ENCODE results near the gene GJB2. TPM values are rescaled to one million over a fixed set of nuclear protein-coding genes. Genes with fewer than 3 reads are reported as not detected.

The GJB2 gene
- total and polyA plus RNA-seq, 9 donors: 0.13 to 2.5 (median 0.52) TPM; not detected in 3

DNA sequence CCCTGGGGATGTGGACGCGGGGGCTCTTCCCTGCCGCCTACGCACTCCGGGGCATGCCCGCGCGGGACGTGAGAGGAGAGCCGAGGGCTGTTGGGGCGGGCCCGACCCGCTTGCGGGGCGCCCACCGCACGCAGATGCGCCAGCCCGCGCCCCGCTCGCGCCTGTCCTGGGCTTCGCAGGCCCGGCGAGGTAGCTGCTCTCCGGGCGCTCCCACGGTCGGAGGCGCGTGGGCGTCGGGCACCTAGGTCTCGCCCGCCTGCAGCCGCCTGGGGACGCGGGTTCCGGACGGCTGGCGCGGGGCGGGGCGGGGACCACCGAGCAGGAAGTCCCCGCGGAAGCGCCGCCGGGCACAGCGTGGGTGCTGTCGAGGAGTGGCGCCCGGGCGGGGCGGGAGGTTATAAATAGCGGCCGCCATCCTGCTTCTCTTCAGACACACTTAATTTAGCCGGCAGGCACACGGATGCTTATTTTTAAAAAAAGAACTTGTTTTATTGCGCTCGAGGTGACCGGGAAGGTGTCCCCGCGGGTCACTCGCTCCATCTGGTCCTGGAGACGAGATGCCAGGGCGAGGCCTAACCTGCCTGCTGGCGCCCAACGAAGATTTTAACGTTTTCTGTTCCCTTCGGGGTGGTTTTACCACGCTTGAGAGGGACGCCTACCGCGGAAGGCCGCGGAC, 31.3 kb downstream of the GJB2 start:
- H3K27ac ChIP-seq: no peak overlapping the region
- H3K9me3 ChIP-seq: no peaks in the 10 kb centered on the region
- no peak for TF ChIP-seq POLR2A (IDR thresholded peaks at IDR 0.05)
- no peak for TF ChIP-seq EP300 (IDR thresholded peaks at IDR 0.05)
- TF ChIP-seq, protein P1, sequence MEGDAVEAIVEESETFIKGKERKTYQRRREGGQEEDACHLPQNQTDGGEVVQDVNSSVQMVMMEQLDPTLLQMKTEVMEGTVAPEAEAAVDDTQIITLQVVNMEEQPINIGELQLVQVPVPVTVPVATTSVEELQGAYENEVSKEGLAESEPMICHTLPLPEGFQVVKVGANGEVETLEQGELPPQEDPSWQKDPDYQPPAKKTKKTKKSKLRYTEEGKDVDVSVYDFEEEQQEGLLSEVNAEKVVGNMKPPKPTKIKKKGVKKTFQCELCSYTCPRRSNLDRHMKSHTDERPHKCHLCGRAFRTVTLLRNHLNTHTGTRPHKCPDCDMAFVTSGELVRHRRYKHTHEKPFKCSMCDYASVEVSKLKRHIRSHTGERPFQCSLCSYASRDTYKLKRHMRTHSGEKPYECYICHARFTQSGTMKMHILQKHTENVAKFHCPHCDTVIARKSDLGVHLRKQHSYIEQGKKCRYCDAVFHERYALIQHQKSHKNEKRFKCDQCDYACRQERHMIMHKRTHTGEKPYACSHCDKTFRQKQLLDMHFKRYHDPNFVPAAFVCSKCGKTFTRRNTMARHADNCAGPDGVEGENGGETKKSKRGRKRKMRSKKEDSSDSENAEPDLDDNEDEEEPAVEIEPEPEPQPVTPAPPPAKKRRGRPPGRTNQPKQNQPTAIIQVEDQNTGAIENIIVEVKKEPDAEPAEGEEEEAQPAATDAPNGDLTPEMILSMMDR (IDR thresholded peaks at IDR 0.05): no peak
- intact Hi-C loops (cut with DNase I): no loop called here
- 5 to 6% (median 5%) methylated on average over 63 to 79 of the region's 79 CpGs for WGBS, 3 donors
- no peaks in the 10 kb centered on the region for H3K36me3 ChIP-seq
- H3K4me1 ChIP-seq (ENCODE audit: insufficient read depth): peaks cover 3% of the 10 kb centered on the region
- H3K27me3 ChIP-seq: no peaks in the 10 kb centered on the region
- DNase-seq: no peak
- peak overlapping the region; percentile 25 for H3K4me3 ChIP-seq

DNA sequence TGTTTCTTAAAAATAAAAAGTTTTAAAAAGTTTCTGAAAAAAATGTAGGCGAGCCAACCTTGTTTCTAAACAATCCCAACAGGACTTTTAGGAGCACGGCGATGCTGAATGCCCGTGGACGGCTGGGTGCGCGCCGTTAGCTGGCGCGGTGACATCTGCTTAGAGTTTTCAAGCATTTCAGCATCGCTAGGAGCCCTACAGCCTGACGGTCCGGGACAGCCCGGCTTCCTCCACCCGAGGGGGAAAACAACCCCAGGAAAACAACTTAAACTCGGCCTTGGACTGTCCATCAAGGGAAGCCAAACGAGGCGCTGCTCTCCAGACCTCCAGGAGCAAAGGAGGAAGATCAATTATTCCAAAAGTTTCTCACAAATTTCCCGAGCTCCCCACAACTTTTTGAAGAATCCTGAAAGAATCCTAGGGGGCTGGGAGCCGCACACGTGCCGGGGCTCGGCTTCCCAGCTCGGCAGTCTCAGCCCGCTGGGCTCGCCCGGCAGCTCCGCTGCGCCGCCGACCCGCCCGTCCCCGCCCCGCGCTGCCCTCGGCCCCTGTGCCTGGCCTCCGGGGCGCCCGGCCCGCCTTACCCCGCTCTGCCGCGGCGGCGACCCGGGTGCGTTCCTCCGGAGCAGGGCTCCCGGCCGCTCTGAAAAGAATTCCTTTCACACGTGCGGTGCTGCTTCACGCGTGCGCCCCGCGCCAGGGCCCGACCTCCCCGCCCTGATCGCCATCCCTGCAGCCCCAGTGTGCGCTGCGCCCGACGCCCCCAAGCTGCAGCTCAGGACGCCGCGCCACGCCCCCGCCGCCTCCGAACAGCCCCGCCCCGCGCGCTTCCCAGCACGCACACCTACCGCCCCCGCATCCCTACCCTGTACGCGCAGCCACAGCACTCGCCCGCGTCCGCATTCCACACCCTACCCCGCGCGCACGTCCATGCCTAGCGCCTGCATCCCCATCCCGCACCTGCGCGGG, 32.1 kb downstream of the GJB2 start, which contains the start of gene GJA3:
GJA3 (minus strand) TSS at position 747 of the 969 bp plus-strand sequence. CDS start 17,764 bp downstream, outside the sequence.
- Histone ChIP-seq H3K4me1 (ENCODE audit: insufficient read depth) (peaks cover 3% of the 10 kb centered on the region), H3K4me3 (peak within 1 kb of the TSS; percentile 25), H3K27ac (no peak within 1 kb of the TSS), H3K36me3 (no peaks in the 10 kb centered on the region), H3K9me3 (no peaks in the 10 kb centered on the region), H3K27me3 (no peaks in the 10 kb centered on the region)
- WGBS, 3 donors: 1 to 2% (median 1%) methylated on average over 50 to 93 of the region's 93 CpGs
- TF ChIP-seq EP300 (IDR thresholded peaks at IDR 0.05) (no peak), POLR2A (IDR thresholded peaks at IDR 0.05) (no peak)
- TF ChIP-seq, protein P1 (IDR thresholded peaks at IDR 0.05): no peak
- DNase-seq: peak in 1 of 5 donors; percentile 43
- intact Hi-C loops (cut with DNase I): no loop called here

DNA sequence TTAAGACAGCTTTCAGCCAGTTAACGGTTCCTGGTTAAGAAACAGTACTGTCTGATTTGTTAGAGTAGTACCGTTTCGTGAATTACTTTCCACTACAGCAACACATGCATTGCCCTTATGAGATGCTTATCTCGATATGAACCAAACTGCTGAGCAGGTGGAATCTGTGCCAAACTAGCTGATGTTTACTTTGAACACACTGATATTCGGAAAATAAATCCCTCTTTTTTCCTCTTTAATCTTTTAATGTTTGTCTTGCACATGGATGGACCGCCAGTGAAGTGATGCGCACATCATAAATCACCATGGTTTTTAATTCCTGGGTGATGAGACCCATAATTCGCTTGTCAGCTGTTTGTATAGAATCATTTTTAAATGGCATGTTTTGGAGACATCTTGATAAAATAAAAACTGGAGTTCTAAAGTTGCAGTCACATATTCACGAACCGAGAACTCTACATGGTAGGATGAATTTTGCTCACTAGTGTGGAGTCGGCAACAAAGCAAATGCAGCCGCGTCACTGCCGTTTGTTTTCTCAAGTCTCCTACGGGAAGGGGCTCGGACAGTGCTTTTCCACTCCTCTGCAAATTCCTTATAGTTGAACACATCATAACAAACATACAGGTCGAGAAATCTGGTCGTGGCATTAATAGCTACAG, 33.0 kb downstream of the GJB2 start:
- Histone ChIP-seq H3K9me3 (no peaks in the 10 kb centered on the region), H3K4me3 (no peak overlapping the region), H3K4me1 (ENCODE audit: insufficient read depth) (peaks cover 3% of the 10 kb centered on the region), H3K27ac (no peak overlapping the region), H3K36me3 (no peaks in the 10 kb centered on the region), H3K27me3 (no peaks in the 10 kb centered on the region)
- no peak for DNase-seq
- WGBS, 3 donors: 22 to 29% (median 25%) methylated on average over 18 of the region's 18 CpGs
- TF ChIP-seq EP300 (IDR thresholded peaks at IDR 0.05): no peak
- TF ChIP-seq, protein P1 (IDR thresholded peaks at IDR 0.05): no peak
- TF ChIP-seq POLR2A (IDR thresholded peaks at IDR 0.05): no peak
- intact Hi-C loops (cut with DNase I): no loop called here

DNA sequence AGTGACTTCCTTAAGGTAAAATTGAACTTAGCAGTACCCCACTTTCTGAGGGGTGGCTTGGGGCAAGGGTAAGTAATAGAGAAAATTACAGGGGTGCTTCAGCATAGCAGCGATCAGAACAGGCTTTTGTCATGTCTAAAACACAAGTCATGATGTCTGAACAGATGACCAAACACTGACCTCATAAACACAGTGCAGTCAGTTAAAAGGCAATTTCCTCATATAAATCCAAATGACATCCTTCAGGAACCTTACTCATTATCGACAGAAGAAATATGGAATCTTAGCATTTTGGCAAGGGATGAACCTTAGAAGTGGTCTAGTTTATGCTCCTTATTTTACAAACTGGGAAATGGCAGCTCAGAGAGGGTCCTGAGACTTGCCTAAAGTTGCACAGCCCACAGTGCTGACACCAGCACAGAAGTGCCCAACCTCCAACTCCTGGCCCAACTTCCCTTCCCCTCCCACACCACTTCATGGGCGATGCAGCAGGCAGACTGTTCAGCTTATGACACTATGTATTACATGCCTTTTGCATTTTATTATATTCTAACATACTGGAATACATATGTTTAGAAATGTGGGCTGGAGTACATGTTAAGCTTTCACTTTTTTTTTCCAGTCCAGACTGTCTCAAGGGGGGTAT, 35.5 kb downstream of the GJB2 start:
- WGBS, 3 donors: 53 to 64% (median 61%) methylated on average over 3 of the region's 3 CpGs
- no peak for DNase-seq
- H3K27ac ChIP-seq: no peak overlapping the region
- TF ChIP-seq EP300 (IDR thresholded peaks at IDR 0.05) (no peak), POLR2A (IDR thresholded peaks at IDR 0.05) (no peak)
- TF ChIP-seq, protein P1 (IDR thresholded peaks at IDR 0.05): no peak
- no peak overlapping the region for H3K4me3 ChIP-seq
- H3K4me1 ChIP-seq (ENCODE audit: insufficient read depth): peaks cover 3% of the 10 kb centered on the region
- no peaks in the 10 kb centered on the region for H3K36me3 ChIP-seq
- intact Hi-C loops (cut with DNase I): no loop called here
- no peaks in the 10 kb centered on the region for H3K27me3 ChIP-seq
- H3K9me3 ChIP-seq: no peaks in the 10 kb centered on the region

Data from ovary (tissue), 9 donors.